Stimulated activated CD4-positive, alpha-beta T cell treated with anti-CD3 and anti-CD28 coated beads, Interleukin-15, amount 100 ng/mL, for 1 hour (primary cell): ENCODE results near the gene GAL3ST1.
A peak's percentile ranks its signal among the peaks of the same experiment; 100 is the strongest.
"Not testable (repeated sequence)": the region's sequence is repeated elsewhere in the genome, so short reads cannot be mapped to it uniquely, and the experiment has no call there.

ENCODE experiments used
- DNase-seq, 2 donors: peaks; one replicate each; pipeline ENCODE4 v3.0.0-alpha.2; 2020; ENCODE audit warnings: low read depth in 1 of 2, low spot score in 1 of 2

Gene GAL3ST1

DNA sequence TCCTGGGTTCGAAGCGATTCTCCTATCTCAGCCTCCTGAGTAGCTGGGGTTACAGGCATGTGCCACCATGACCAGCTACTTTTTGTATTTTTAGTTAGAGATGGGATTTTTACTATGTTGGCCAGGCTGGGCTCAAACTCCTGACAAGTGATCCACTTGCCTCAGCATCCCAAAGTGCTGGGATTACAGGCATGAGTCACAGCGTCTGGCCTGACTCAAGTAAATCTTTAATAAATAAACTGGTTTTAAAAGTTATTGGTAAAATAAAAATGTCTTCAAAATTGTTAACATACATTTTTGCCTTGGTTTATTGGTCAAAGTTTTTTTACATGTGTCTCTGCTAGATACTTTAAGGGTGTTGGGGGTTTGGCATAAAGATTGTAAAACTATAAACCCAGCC lies 24.5 kb upstream of the GAL3ST1 start:
- DNase-seq: no peak

GRCh38 chr22:30596886-30597285 lies 22.4 kb upstream of the GAL3ST1 start:
- DNase-seq: no peak

DNA sequence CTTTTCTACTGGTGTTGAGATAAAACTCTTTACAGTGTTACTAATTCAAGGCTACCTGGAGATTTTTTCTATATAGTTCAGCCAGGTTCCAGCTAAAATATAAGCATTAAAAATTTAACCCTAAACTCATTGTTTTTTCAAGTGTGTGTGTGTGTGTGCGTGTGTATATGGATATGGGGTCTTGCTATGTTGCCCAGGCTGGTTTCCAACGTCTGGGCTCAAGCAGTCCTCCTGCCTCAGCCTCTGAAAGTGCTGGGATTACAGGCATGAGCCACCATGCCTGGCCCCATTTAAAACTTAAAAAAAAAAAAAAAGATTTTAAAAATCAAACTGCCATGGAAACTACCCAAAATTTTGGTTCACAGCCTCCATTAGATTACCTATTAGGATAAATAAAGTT lies 21.7 kb upstream of the GAL3ST1 start:
- no peak for DNase-seq

- not testable (repeated sequence) for DNase-seq
Observed at GRCh38 chr22:30592360-30592713, 17.9 kb upstream of the GAL3ST1 start.

DNA sequence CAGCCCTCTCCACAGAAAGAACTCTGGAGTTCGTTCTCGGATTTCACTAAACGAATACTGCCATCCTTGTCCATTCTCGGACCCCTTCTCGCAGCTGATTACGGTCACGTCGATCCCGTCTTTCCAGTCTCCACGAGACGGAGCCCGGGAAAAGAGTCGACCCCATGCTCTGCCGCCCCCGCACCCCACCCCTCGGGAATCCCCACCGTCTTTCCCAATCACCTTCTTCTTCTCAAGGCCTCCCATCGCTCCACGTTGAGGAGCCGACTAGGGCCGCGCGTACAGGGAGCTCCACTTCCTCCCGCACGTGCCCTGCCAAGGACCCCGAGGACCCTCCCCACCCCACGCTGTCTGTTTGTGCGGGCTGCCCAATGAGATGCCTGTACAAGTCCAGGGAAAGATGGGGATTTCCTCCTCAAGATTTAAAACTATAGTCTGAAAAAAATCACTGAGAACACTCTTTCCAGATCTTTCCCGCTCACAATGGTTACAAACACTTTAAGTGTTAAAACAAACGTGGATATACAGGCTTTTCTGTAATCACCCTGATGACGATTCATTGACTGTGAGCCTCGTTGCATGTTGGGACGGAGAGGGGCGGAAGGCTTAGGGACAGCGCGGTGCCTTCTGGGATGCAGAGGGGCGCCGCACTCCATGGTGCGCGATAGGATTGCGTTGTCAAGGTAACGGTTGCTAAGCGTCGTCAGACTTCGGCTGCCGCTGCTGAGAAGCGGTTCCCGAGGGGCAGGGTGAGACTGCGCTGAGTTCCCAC lies 17.3 kb upstream of the GAL3ST1 start, which contains the start of gene PES1:
TSS of gene PES1 (minus strand) at position 323 of the 772 bp plus-strand sequence. CDS start at position 246, 77 bp downstream.
- peak; percentile 85 to 88 for DNase-seq

DNA sequence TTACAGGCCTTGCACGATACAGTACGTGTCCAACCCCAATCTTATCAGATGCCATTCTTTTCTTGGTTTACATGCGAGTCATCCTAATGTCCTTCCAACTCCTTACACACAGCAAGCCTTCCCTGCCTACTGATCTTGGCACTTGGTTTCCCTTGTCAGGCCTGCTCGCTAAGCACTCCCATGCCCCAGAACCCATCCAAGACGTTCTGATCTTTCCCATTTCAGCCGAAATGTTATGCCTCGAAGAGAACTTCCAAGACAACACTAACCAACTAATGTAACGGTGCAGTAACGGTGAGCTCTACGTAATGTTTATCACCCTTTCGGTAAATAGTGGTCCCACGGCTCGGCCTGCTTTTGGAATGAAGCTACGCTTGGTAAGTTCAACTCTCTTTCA lies 16.7 kb upstream of the GAL3ST1 start:
- DNase-seq: no peak

DNA sequence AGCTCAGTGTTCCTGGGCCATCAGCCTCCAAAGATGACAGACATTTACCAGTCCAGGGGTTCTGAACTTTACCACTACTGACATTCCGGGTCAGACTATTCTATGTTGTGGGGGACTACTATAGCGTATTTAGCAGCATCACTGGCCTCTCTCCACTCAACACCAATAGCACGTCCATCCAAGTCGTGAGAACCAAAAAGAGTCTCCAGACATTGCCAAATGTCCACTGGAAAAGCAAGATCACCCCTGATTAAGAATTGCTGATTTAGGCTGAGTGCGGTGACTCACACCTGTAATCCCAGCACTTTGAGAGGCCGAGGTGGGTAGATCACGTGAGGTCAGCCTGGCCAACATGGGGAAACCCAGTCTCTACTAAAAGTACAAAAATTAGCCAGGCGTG lies 11.9 kb upstream of the GAL3ST1 start:
- no peak for DNase-seq

DNA sequence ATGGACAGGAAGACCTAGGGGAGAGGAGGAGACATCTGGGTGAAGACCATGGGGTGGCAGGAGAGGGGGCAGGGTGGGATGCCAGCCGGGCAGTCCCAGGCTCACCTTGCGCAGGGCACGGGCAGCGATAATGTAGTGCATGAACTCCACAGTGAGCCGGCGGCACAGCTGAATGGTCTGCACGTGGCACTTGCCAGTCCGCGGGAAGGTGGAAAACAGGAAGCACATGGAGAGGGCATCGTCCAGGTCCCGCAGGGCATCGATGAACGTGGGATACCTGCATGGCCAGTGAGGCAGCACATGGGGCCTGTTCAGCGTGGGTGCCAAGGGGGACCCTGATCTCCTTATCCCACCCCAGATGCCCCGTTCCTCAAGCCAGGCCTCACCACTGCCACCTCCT lies 10.0 kb upstream of the GAL3ST1 start:
- DNase-seq: no peak

DNA sequence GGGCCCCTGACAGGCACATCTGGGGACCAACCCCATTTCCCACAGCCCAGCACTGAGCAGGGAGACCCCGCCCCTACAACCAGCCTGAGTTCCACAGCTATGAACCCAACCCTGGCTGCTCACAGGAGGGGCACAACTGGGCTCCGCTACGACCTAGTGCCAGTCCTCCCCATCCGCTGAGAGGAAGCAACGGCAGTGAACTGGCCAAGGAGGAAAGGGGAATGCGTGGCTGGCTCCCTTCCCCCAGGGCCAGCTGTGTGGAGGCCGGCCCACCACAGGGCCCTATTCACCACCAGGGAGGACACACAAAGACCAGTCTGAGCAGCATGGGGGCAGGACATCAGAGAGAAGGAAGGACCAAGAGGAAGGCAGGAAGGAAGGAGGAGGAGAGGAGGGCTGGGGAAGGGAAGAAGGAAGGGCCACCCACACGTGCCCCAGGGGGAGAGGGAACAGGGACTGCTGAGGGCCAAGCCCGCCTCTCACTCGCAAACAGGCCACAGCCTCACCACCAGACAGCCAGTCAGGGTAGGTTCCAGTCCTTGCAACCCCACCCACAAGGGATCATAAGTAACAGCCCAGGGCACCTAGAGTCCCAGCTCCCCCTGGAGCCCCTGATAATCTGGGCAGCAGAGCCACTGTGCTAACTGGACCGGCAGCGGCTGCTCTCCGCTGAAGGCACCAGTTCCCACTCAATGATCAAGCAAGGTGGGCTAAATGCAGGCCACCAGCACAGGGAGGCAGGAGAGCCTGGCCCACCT lies 8.5 kb upstream of the GAL3ST1 start:
- no peak for DNase-seq

- no peak for DNase-seq
Observed at GRCh38 chr22:30582051-30582450, 7.6 kb upstream of the GAL3ST1 start.

- DNase-seq: no peak
Observed at GRCh38 chr22:30580896-30581295, 6.4 kb upstream of the GAL3ST1 start.

GRCh38 chr22:30578481-30578880 lies 4.0 kb upstream of the GAL3ST1 start:
- no peak for DNase-seq

GRCh38 chr22:30575859-30576258 lies 1.4 kb upstream of the GAL3ST1 start:
- DNase-seq: no peak

DNA sequence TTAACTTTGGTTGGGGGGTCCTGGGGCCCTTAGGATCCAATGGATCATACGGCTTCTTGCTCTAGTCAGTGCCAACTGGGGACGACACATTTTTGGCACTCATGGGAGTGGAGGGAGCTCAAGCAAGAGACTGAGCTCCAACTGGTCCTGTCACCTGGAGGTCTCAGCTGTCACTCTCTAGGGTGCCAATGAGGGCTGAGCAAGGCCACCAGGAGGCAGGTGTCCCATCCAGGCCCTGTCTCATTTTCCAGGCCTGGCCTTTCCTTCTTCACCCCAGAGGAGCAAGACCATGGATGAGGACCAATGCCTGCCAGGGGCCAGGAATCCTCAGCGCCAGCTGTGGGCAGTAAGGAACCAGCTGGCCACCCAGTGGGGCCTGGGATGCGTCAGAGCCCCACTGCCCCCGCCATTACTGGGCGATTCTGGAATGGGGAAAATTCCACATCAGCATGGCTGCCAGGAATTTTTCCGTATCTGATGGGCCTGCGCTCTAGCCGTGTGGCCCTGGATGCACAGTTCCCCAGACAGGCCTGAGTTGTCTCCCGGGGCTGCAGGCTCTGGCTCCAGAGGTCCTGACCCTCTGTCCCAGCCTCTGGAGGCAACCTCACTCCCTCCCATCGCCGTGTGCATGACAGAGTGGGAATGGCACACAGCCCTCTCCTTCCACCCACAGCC lies 669 bp upstream of the GAL3ST1 start:
- DNase-seq: no peak

- DNase-seq: no peak
Observed at GRCh38 chr22:30573594-30574094, 821 bp downstream of the GAL3ST1 start.

GRCh38 chr22:30572840-30573593 lies 1.4 kb downstream of the GAL3ST1 start:
- no peak for DNase-seq

DNA sequence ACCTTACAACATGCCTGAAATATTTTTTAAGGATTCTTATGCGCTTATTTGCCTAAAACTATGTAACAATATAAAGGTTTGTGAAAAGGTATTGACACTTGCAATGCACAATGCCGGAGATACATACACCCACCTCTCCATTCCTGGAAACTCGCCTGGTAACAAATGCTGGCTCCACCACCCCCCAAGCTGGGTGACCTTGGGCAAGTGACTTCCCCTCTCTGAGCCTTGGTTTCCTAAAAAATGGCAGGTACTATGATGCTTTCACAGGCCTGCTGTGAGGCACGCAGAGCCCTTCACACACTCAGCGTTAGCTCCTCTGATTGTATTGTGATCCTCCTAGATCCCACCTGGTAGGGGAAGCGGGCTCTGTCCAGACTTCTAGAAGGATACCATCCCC lies 2.3 kb downstream of the GAL3ST1 start:
- DNase-seq: no peak

- DNase-seq: no peak
Observed at GRCh38 chr22:30569674-30570202, 4.7 kb downstream of the GAL3ST1 start.

DNA sequence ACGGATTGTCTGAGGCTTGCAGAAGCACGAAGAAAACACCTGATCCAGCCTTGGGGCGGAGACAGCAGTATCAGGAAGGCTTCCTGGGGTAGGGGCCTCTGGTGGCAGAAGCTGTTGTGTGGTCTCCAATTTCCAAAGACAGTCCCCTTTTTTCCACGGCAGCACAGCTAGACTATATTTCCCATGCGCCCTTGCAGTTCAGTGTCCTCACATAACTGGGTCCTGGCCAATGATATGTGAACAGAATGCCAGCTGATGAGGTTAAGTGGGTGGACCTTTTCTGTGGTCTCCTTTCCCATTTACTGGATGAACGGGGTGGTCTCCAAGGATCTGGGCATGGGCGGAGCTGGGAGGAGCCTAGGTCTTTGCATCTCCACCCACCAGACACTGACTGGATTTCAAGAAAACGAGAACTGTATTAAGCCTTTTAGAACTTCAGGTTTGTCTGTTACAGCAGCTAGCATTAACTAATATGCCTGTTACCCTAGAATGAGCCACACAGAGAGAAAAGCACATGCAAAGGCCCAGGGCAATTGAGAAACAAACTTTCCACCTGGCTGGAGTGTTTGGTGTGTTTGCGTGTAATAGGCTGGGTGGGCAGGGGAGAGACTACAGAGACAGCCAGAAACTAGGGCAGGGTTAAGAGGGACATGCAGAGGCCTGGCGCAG lies 6.2 kb downstream of the GAL3ST1 start:
- no peak for DNase-seq

DNA sequence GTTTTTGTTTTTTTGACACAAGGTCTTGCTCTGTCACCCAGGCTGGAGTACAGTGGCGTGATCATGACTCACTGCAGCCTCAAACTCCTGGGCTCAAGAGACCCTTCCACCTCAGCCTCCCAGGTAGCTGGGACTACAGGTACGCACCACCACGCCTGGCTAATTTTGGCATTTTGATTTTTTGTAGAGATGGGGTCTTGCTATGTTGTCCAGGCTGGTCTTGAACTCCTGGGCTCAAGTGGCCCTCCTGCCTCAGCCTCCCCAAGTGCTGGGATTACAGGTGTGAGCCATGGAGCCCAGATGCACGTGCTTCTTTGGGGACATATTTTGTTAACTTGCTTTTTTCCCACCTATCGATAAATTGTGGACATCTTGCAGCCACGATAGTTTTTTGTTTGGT lies 7.2 kb downstream of the GAL3ST1 start:
- not testable (repeated sequence) for DNase-seq
